ENCODE results near the gene CCDC71L. TPM values are rescaled to one million over a fixed set of nuclear protein-coding genes. Genes with fewer than 3 reads are reported as not detected.

Gene CCDC71L
- total RNA-seq, result 73.1 and 89.2 TPM in 2 replicates

GRCh38 chr7:106660862-106661720 lies at the start of gene CCDC71L:
TSS of gene CCDC71L (minus strand) at chr7:106661158. CDS start at chr7:106660896, 262 bp downstream.

Other genes starting within 250 kb of the CCDC71L start
- not detected in 2 replicates for gene PIK3CG, start 204.1 kb upstream of the CCDC71L start, total RNA-seq